T47D (cell line): ENCODE data around the gene PGGHG.
A peak's percentile ranks its signal among the peaks of the same experiment; 100 is the strongest.

Source experiments
- DNase-seq, 2 experiments: peaks; one replicate each; pipeline versions ENCODE4 v3.0.0 to v3.0.0-alpha.2; 2011 to 2012; ENCODE audit warnings: low read depth in 1 of 2, low spot score in 1 of 2
- JUND ChIP-seq: IDR thresholded peaks from 2 replicates; pipeline ENCODE4 v1.6.1; 2012; ENCODE audit warnings: low read depth
- in situ Hi-C: cut with HindIII; loops from 2 replicates; pipeline ENCODE4 v1.10.0; 2016; ENCODE audit warnings: low sequenced_read_pairs, low pct_unique_long_range_greater_than_20kb

The PGGHG gene

DNA sequence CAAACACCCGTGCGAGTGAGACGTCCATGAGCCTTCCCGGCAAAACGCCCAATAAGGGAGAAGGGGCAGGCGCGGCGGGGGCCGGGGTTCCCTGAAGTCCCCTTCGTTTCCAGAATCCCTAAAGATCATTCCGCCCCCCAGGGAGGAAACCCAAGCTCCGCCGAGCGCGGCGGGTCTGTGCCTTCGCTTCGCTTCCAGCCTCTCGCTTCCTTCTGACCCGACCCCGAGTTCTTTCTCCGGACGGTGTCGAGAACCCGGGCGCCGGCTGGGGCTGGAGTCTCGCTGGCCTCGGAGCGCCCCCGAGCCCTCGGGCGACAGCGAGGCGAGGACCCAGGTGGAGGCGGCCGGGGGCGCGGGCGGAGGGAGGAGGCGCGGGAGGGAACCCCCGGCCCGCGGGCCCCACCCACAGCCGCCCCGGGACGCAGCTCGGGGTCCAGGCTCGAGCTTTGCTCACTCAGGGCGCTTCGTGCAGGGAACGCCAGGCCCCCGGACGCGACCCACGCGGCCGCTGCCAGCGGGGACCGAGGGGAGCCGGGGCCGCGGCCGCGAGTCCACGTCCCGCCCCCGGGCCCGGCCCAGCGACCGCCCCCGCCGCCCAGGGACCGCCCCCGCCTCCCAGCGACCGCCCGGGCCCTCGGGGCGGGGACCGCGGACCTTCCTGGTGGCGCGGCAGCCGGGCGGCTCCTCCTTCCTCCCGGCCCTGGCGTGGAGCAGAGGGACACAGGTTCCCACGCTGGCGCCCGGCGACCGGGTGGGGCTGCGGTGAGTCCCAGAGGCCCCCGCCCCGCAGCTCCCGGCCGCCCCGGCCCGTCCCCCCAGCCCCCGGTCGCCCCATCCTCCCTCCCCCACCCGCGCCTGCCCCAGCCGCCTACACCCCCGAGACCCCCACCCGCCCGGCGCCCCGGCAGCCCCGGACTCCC lies at the start of gene PGGHG:
PGGHG (plus strand) TSS at position 649 of the 920 bp plus-strand sequence. CDS start 691 bp downstream, outside the sequence.
- DNase-seq, result peak; percentile 72 to 88
- TF ChIP-seq JUND, result no peak
- in situ Hi-C loops, result no loop called here

- no peak for DNase-seq
- in situ Hi-C loops, result no loop called here
- TF ChIP-seq JUND, result no peak
These were observed 48.6 kb upstream of the PGGHG start for GRCh38 chr11:240315-240714.

DNA sequence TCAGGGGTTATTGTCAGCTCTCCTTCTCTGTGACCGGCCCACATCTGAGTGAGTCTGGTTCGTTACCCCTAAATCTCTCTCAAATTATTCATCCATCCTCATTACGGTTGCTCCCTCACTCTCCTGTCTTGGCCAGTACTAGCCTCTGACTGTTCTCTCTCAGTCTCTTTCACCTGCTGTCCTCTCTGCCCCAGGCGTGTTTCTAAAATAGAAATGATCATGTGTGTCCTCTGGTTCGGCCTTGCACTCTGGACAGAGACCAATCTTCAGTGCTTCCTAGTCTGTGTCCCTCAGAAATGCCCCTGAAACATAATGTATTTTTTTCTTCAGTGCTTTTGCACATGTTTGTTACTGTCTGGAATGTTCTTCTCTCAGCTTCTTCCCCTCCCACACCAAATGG lies 47.3 kb upstream of the PGGHG start:
- no peak for TF ChIP-seq JUND
- in situ Hi-C loops, result no loop called here
- DNase-seq, result no peak

- in situ Hi-C loops, result no loop called here
- no peak for DNase-seq
- no peak for TF ChIP-seq JUND
These were observed 44.5 kb upstream of the PGGHG start for GRCh38 chr11:244376-244775.

GRCh38 chr11:249062-249461 lies 39.9 kb upstream of the PGGHG start:
- DNase-seq, result no peak
- in situ Hi-C loops, result no loop called here
- TF ChIP-seq JUND, result no peak

- no peak for DNase-seq
- in situ Hi-C loops, result no loop called here
- TF ChIP-seq JUND, result no peak
These were observed 38.7 kb upstream of the PGGHG start for GRCh38 chr11:250274-250673.

DNA sequence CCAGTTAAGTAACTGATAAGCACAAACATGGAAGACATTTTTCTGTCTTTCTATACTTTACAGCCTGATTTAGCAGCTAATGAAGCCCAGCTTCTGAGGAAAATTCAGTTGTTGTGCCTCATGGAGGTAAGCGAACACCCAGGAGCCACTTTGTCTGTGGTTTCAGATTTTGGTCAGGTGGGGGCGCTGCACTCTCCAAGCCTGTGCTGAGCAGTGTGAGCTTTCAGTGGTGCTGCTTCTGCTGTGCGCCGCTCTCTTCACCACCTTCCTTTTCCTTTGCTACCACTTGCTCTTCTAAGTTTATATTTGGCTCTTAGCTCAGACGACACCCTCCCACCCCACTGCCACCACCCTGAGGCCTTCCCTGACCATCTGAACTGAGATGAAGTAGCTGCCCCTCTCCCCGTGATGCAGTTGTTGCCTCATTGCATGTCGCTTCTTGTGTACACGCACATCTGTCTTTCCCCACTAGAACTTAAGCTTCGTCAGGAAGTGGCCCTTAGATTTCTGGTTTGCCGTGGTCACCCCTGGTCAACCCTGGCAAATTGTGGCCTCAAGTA lies 38.1 kb upstream of the PGGHG start:
- in situ Hi-C loops, result no loop called here
- peak in 1 of 2 experiments; percentile 65 for DNase-seq

DNA sequence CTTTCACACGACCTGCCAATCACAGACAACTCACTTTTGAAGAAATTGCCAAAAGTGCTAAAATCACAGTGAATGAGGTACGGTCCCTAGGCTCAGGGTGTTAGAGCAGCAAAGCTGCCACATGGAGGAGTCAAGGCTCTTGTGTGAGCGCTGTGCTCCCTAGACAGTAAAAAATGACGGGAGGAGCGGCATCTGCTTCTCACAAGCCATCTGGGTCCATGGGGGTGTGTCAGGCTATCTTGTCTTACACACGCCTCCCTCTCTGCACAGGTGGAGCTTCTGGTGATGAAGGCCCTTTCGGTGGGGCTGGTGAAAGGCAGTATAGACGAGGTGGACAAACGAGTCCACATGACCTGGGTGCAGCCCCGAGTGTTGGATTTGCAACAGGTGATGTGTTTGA lies 37.4 kb upstream of the PGGHG start:
- no peak for TF ChIP-seq JUND
- no peak for DNase-seq
- in situ Hi-C loops, result no loop called here

More for the DNA sequence above, 38.1 kb upstream of the PGGHG start:
- no peak for TF ChIP-seq JUND

- TF ChIP-seq JUND, result no peak
- in situ Hi-C loops, result no loop called here
- DNase-seq, result no peak
These were observed 36.3 kb upstream of the PGGHG start for GRCh38 chr11:252666-253065.

GRCh38 chr11:253160-253885 lies 35.6 kb upstream of the PGGHG start:
- no peak for TF ChIP-seq JUND
- DNase-seq, result no peak
- in situ Hi-C loops, result no loop called here

DNA sequence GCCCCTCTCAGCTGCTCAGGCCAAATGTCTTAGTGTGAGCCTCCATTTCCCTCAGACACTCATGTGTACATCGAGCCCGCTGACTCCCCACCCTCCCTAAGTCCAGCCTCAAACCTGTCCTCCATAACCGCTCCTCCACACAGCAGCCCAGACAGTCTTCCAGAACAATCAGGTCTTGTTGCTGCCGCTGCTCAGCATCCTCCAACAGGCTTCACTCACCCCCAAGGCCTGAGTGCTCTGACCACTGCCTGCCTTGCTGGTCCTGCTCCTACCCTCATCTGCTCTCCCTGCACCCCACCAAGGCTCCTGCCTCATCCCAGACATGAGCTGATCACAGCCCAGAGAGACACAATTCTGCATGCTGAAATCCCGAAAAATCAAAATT lies 35.0 kb upstream of the PGGHG start:
- no peak for DNase-seq
- TF ChIP-seq JUND, result no peak
- in situ Hi-C loops, result no loop called here

DNA sequence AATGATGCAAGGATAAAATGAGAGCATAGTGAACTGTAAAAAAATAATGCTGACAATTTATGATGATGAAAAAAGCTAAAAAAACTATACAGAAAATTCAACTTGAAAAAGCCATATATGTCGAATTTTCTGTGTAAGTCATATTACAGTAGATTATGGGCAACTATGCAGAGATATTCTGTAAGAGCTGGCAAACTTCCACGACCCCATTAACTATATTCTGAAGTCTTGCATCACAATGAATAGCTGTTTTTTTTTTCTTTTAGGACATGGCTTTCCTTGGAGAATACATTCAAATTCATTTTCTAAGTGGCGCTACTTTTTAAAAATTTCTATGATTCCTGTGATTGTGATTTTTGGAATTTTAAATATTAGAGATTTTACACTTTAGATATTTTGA lies 33.8 kb upstream of the PGGHG start:
- TF ChIP-seq JUND, result no peak
- in situ Hi-C loops, result no loop called here
- DNase-seq, result no peak

- no peak for TF ChIP-seq JUND
- in situ Hi-C loops, result no loop called here
- DNase-seq, result no peak
These were observed 33.1 kb upstream of the PGGHG start for GRCh38 chr11:255816-256215.
